Right lobe of liver (tissue), 6 donors: ENCODE data around the gene IRF4. TPM values are rescaled to one million over a fixed set of nuclear protein-coding genes. Genes with fewer than 3 reads are reported as not detected.

Experiments used
- ATAC-seq, 4 donors: fragments of 200-7000 bp; cut with Tn5 transposase; one replicate each; pipeline ENCODE4 v1.9.1; 2020; ENCODE audit warnings: mild to moderate bottlenecking in 4 of 4, moderate library complexity in 4 of 4
- DNase-seq, 3 donors: peaks; one replicate each; pipeline ENCODE4 v3.0.0-alpha.2; 2020
- H3K27ac ChIP-seq, 3 donors: fragments of 200-600 bp; one replicate each; pipeline ENCODE4 v1.8.0; 2022
- H3K27me3 ChIP-seq, 2 donors: fragments of 200-600 bp; one replicate each; pipeline ENCODE4 v1.8.0; 2022
- H3K36me3 ChIP-seq, 4 donors: fragments of 200-600 bp; sonication (generic) in 1 of 4; one replicate each; pipeline versions ENCODE4 v1.5.1 to v1.8.0; 2017 to 2022; ENCODE audit warnings: control low read depth in 1 of 4
- H3K4me1 ChIP-seq, 4 donors: fragments of 200-600 bp; sonication (generic) in 1 of 4; one replicate each; pipeline versions ENCODE4 v1.5.1 to v1.8.0; 2017 to 2022; ENCODE audit warnings: control low read depth in 1 of 4
- H3K4me3 ChIP-seq, 3 donors: fragments of 200-600 bp; one replicate each; pipeline ENCODE4 v1.8.0; 2022
- H3K9me3 ChIP-seq, 4 donors: fragments of 200-600 bp; sonication (generic) in 1 of 4; one replicate each; pipeline versions ENCODE4 v1.5.1 to v1.8.0; 2017 to 2022; ENCODE audit warnings: control low read depth in 1 of 4
- POLR2A ChIP-seq: fragments of 450-650 bp; IDR thresholded peaks from one replicate; pipeline ENCODE4 v1.6.1; 2017; ENCODE audit warnings: antibody characterized with exemption, mild to moderate bottlenecking
- WGBS: methylation state at CpG from one replicate; pipeline ENCODE4 v1.1.6; 2018; ENCODE audit warnings: low coverage, low lambda C conversion rate; ENCODE audit not compliant: insufficient coverage; ENCODE audit errors: missing lambda C conversion rate; 5-methylcytosine and 5-hydroxymethylcytosine counted together
- intact Hi-C, 2 donors: fragments of 100-400 bp; cut with DNase I; formaldehyde crosslinking; loops; one replicate each; pipeline versions ENCODE4 v1.11.2 to v1.14.1; 2022
- total RNA-seq, 6 experiments: library from RNA; depleted of rRNA in 2 of 6; stranded (reverse); fragments of >200 nt in 2 of 6; fragmentation: NEBNext Ultra II Directional in 3 of 6; extraction: Animal tissue kit (Norgen Biotek cat#: 25700) in 3 of 6; gene quantifications; one replicate each; pipeline versions ENCODE4 v1.1.0 to v1.2.4, GENCODE V29; 2016 to 2023
- TF ChIP-seq, protein P1 (sequence below), 4 donors: fragments of 200-600 bp in 3 of 4; fragments of 450-650 bp in 1 of 4; IDR thresholded peaks; one replicate each; pipeline versions ENCODE4 v1.5.1 to v1.8.0; 2016 to 2022; ENCODE audit warnings: antibody characterized with exemption in 4 of 4, mild to moderate bottlenecking in 2 of 4
- donor health status: DM: no; HTN: yes; CAD: no.
- donor health status: DM: no; HTN: no; CAD: no.
- donor health status: DM: no; HTN: no; CAD: no.
- donor health status: DM: no; HTN: yes; CAD: no.
- donor health status: DM: no; HTN: yes; CAD: no.

The IRF4 gene
- total RNA-seq, 6 experiments from 2014 or later: 0.24 to 5.0 (median 1.6) TPM

DNA sequence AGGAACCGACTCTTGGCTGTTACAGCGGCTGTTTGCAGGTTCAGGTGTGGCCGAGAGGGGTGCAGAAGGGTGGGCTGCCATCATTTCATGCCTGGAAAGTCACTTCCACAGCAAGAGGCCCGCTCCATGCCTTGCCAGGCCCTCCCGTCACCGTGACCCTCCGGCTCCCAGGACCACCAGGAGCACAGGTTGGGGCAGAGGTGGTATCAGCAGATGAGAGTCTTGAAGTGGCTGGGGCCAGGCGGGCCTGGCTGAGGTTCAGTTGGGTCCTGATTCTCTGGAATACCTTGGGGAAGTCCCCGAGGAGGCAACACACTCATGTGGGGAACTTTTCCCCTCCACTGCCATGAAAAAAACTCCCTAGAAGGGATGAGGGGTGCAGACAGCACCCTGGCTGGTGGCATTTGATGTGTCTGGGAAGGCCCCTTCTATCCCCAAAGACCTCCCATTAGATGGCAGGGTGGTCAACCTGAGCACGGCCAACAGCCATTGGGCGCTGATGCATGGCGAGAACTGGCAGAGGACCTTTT is 34.2 kb upstream of the IRF4 start:
- Histone ChIP-seq H3K9me3 (no peaks in the 10 kb centered on the region), H3K4me1 (peaks cover 0 to 29% (median 6%) of the 10 kb centered on the region in 4 donors), H3K4me3 (no peak overlapping the region), H3K36me3 (no peaks in the 10 kb centered on the region), H3K27ac (peak overlapping the region in 1 of 3 donors; percentile 88), H3K27me3 (no peaks in the 10 kb centered on the region)
- no peak for ATAC-seq
- WGBS: 71% methylated on average over 11 of the region's 12 CpGs
- peak; percentile 28 to 56 (median 49) for DNase-seq
- TF ChIP-seq POLR2A: no peak
- TF ChIP-seq, protein P1, sequence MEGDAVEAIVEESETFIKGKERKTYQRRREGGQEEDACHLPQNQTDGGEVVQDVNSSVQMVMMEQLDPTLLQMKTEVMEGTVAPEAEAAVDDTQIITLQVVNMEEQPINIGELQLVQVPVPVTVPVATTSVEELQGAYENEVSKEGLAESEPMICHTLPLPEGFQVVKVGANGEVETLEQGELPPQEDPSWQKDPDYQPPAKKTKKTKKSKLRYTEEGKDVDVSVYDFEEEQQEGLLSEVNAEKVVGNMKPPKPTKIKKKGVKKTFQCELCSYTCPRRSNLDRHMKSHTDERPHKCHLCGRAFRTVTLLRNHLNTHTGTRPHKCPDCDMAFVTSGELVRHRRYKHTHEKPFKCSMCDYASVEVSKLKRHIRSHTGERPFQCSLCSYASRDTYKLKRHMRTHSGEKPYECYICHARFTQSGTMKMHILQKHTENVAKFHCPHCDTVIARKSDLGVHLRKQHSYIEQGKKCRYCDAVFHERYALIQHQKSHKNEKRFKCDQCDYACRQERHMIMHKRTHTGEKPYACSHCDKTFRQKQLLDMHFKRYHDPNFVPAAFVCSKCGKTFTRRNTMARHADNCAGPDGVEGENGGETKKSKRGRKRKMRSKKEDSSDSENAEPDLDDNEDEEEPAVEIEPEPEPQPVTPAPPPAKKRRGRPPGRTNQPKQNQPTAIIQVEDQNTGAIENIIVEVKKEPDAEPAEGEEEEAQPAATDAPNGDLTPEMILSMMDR (IDR thresholded peaks at IDR 0.05): no peak
- intact Hi-C loops: no loop called here

- no peak for ATAC-seq
Observed at GRCh38 chr6:357791-358341, 33.7 kb upstream of the IRF4 start.

GRCh38 chr6:358432-358831 is 33.1 kb upstream of the IRF4 start:
- Histone ChIP-seq H3K27me3 (no peaks in the 10 kb centered on the region), H3K4me1 (peaks cover 0 to 29% (median 6%) of the 10 kb centered on the region in 4 donors), H3K36me3 (no peaks in the 10 kb centered on the region), H3K9me3 (no peaks in the 10 kb centered on the region), H3K27ac (no peak overlapping the region), H3K4me3 (no peak overlapping the region)
- no peak for ATAC-seq
- DNase-seq: peak in 2 of 3 donors; percentile 25 to 53
- no peak for TF ChIP-seq POLR2A
- TF ChIP-seq, protein P1 (IDR thresholded peaks at IDR 0.05): no peak
- WGBS: 69% methylated on average over 4 of the region's 4 CpGs
- intact Hi-C loops: no loop called here

More at GRCh38 chr6:357791-358341, 33.7 kb upstream of the IRF4 start:
- H3K27ac ChIP-seq: no peak overlapping the region
- TF ChIP-seq, protein P1 (IDR thresholded peaks at IDR 0.05): no peak
- no peak for TF ChIP-seq POLR2A
- no peaks in the 10 kb centered on the region for H3K27me3 ChIP-seq
- H3K4me3 ChIP-seq: no peak overlapping the region
- peak in 1 of 3 donors; percentile 51 for DNase-seq
- 67% methylated on average over 13 of the region's 13 CpGs for WGBS
- H3K4me1 ChIP-seq: peaks cover 0 to 29% (median 6%) of the 10 kb centered on the region in 4 donors
- no peaks in the 10 kb centered on the region for H3K9me3 ChIP-seq
- H3K36me3 ChIP-seq: no peaks in the 10 kb centered on the region
- intact Hi-C loops: no loop called here

DNA sequence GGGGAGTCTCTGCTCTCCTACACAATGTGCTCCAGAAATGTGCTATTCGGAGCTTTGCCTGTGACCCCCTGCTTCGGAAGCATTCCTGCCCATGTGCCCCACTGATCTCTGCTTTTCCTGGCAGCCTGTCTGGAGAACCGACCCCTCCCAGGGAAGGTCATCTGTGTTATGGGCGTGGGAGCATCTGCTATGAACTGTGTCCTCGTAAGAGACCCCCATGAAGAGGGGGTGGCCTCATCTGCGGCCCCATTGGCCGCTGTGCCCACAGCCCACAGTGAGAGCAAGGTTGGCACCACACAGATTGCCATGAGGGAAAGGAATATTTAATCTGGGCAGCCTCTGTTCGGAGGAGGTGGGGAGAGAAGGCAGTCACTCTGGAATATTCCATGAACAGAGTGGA is 32.7 kb upstream of the IRF4 start:
- 79% methylated on average over 6 of the region's 8 CpGs for WGBS
- no peak overlapping the region for H3K4me3 ChIP-seq
- TF ChIP-seq POLR2A: no peak
- TF ChIP-seq, protein P1 (IDR thresholded peaks at IDR 0.05): no peak
- H3K27ac ChIP-seq: no peak overlapping the region
- intact Hi-C loops: no loop called here
- peaks cover 0 to 29% (median 6%) of the 10 kb centered on the region in 4 donors for H3K4me1 ChIP-seq
- DNase-seq (no peak), ATAC-seq (no peak)
- no peaks in the 10 kb centered on the region for H3K27me3 ChIP-seq
- no peaks in the 10 kb centered on the region for H3K9me3 ChIP-seq
- H3K36me3 ChIP-seq: no peaks in the 10 kb centered on the region
